ENCODE results near the gene TRPM3.

TRPM3 gene

GRCh38 chr9:70945301-70945700 is 176.1 kb downstream of the TRPM3 start:
- DNase-seq = no peak

- no peak for DNase-seq
Observed at GRCh38 chr9:70941191-70941590, 180.2 kb downstream of the TRPM3 start.

GRCh38 chr9:70940605-70941004 is 180.8 kb downstream of the TRPM3 start:
- DNase-seq = no peak

DNA sequence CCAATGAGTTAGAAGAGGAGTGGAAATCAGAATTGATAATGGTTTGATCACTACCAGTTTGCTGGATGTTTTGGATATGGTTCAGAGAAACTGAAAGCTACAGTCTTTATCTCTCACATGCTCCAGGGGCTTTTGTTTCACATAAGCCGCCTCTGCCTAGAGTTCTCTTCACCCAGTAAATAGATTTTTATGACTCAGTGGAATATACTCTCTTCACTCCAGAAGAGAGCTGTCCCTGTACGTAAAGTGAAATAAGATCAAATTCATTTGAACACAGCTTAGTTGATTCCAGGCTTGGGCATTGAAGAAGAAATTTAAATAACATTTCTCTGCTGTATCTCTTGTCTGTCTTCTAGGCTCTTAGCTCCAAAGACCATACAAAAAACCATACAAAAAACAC is 184.9 kb downstream of the TRPM3 start:
- no peak for DNase-seq

- no peak for DNase-seq
Observed at GRCh38 chr9:70935856-70936255, 185.6 kb downstream of the TRPM3 start.

DNA sequence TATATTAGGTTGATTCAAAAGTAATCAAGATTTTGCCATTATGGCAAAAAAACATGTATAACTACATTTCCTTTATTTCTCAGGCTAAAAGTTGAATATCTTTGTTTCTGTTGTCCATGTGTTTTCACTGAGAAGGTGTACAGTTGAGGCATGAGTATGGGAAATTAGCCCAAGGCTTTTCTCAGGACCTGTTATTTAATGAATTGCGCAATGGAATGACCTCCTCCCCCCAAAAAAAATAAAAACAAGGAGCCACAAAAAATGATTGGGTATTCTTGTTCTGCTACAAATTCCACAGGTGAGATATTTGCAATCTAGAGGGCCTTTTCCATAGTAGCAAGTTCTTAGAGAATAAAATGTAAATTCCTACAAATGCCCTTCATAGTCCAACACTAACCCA is 186.8 kb downstream of the TRPM3 start:
- no peak for DNase-seq

DNA sequence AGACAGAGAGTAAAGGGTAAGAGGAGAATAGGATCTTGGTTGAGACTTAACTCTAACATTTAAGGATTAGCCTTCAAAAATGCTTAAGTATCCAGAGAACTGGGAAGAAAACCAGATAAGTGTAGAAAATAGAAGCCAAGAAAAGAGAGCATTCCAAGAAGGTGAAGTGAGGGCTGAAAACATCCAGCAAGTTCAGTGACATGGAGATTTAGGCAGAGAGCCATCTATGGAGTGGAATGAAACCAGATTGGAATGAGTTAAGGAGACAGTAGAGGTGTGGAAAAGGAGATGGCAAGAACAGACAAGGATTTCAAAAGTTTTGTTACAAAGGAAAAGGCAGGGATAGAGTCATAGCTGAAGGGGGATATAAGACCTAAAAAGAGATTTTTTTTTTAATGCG is 188.1 kb downstream of the TRPM3 start:
- no peak for DNase-seq

- no peak for DNase-seq
Observed at GRCh38 chr9:70932097-70932496, 189.3 kb downstream of the TRPM3 start.

DNA sequence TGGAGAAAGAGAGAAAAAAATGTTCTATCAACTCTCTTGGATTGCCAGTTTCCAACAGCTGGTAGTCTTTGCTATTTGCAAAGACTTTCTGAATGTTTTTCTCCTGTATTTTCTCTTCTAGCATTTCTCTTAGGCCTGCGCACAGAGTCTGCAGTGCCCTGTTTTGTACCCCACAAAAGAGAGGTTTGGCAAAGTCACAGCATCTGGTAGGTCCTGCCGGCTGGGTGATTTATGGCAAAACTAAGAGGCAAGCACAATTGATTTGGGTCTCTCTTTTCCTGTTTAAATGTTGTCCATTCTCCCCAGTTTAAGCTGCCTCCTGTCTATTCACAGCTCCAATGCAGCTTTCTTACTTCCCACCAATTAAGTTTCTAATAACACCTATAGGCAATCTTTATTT is 193.9 kb downstream of the TRPM3 start:
- no peak for DNase-seq

DNA sequence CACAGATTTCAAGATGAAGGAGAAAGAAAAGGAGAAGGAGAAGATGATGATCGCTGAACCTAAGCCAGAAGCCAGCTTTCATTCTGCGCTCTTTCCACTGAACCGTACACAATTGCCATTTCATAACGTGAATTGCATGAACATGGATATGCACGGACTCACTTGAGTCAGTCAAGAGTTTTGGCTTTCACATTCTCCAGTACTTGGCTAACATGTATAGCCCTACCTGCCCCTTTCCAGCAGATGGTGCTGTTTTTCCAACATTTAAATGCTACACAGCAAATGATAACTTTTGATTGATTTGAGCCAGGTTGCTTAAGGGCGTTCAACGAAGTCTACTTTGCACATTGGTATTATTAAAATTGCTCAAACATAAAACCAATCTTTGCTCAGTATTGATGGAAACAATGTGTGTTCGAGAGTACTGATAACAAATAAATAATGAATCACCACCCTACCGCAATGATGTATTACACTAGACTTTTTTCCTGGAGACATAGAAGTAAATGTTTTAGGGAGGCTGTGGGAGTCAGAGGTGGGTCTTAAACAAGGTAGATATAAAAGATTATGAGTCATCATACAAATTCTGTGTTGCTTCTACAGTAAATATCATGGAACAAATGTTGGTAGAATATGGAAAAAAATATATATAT is 196.4 kb downstream of the TRPM3 start:
- DNase-seq = peak in 1 of 2 donors; percentile 12

- no peak for DNase-seq
Observed at GRCh38 chr9:70924380-70924779, 197.0 kb downstream of the TRPM3 start.

- DNase-seq = no peak
Observed at GRCh38 chr9:70923961-70924360, 197.5 kb downstream of the TRPM3 start.

- DNase-seq = no peak
Observed at GRCh38 chr9:70921136-70921535, 200.3 kb downstream of the TRPM3 start.

DNA sequence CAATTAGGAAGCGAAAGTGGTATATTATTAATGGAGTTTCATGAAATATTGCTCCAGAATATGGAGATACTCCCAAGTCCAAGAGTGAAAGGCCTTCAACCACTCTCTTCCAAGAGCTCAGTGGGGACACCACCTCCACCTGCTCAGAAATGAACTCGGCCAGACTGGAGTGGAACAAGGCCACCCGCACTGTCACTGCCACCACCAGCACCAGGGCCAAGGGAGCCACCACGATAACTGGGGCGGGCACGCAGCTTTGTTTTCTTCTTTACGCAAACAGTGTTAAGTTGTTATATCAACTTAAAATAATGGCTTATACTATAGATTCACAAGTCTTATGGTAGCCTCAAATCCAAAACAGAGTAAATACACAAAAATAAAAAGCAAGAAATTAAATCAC is 204.1 kb downstream of the TRPM3 start:
- DNase-seq = no peak

- no peak for DNase-seq
Observed at GRCh38 chr9:70911791-70912190, 209.6 kb downstream of the TRPM3 start.

GRCh38 chr9:70910598-70910997 is 210.8 kb downstream of the TRPM3 start:
- no peak for DNase-seq

DNA sequence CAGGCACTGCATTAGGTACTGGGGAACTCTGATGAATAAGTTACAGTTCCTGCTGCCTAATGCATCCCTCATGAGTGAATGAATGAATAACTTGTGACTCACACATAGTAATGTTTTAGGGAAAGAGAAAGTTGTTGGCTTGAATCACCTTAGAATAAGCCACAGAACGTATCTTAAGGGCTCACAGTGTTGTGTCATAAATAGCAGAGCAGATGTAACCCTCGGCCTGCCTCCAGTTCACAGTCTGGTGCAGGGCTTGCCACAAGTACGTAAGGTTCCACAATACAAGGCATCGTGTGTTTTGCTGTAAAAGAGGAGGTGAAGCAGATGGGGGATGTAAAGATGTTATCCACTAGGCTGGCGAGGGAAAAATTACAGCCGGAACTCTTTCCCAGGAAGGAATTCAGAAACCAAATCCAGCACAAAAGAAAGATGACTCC is 218.7 kb downstream of the TRPM3 start:
- no peak for DNase-seq

DNA sequence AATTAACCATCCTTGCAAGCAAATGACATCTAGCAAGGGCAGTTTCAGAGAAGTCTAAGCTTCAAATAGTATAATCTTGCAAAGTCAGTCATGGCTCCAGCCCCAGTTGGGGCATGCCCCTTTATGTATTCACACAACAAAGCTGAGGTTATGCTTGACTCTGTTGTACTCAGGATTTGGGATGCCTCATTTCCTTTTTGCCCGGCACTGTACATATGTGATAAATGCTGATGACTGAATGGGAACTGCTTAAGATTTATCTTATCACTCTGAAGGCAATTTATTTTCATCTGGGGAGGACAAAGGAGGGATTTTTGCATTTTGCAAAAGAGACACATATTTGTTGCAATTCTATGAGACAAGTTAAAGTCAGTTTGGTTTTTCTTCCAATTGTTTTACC is 219.2 kb downstream of the TRPM3 start:
- no peak for DNase-seq

DNA sequence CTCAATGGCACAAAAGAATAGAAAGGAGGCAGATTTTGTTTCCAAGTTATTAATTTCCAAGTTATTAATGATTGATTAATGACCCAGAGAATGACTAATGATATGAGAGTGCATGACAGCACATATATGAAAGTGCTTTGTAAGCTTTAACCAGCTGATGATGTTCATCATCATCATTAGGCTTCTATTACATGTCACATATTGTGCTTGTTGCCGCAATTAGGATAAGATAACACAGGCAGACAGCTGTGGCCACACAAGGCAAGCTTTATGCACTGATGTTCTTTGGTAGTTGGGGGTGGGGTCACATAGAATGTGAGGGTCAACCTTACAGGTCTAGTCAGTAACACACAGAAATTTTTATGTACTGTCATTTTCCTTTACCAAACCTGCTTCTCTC is 219.7 kb downstream of the TRPM3 start:
- DNase-seq = no peak

DNA sequence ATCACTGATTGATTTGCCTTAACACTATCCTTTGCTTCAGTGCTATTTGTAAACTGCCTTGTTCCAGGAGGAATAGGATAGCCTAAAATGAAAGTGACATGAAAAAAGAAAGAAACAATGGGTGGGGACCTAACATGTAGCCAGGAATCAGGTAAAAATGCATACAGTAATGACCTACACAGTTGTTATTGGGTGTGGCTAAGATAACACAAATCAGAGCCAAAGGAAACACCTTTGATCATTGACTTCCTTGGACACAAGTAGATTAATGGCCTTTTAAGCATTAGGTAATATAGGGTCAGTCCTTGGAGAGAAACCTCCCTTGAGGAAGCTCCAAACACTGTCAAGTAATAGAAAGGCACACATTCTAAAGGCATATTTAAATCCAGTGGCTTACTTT is 220.4 kb downstream of the TRPM3 start:
- DNase-seq = no peak

DNA sequence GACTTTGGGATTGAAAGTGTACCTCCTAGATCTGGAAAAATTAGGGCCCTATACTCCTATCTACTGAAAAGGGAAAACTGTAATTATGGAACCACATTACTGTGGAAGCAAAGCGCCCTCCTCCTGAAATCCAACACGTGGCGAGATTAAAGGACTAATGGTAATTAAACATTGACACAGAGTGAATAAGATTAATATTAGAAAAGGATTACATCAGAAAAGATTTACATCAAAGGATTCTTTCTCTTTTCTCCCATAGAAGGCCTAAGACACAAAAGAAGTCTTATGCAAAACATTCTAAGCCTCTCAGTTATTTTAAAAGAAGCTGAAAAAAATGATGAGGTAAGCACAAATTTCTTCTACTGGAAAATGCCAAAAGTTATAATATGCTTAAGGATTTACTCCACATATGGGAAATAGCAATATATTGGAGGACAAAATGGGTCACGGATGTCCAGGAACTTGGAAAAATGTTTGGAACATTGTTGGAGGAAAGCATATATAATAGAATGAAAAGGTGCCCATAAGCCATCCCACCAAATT is 227.8 kb downstream of the TRPM3 start:
- no peak for DNase-seq

GRCh38 chr9:70888471-70888870 is 232.9 kb downstream of the TRPM3 start:
- no peak for DNase-seq

GRCh38 chr9:70887826-70888225 is 233.6 kb downstream of the TRPM3 start:
- DNase-seq = no peak

GRCh38 chr9:70883963-70884793 is 237.2 kb downstream of the TRPM3 start:
- no peak for DNase-seq
